HepG2 (cell line): ENCODE data around the gene ANAPC5. TPM values are rescaled to one million over a fixed set of nuclear protein-coding genes. Genes with fewer than 3 reads are reported as not detected.
A peak's percentile ranks its signal among the peaks of the same experiment; 100 is the strongest.

ENCODE experiments used
- ARHGAP35 ChIP-seq: sonication (generic); formaldehyde crosslinking; IDR thresholded peaks from 2 replicates; pipeline ENCODE4 v1.9.0; 2022; ENCODE audit warnings: mild to moderate bottlenecking, inconsistent platforms, moderate library complexity, missing genetic modification reagents, borderline replicate concordance
- BATF2 ChIP-seq: sonication (generic); formaldehyde crosslinking; IDR thresholded peaks from 2 replicates; pipeline ENCODE4 v1.8.0; 2022; ENCODE audit warnings: mild to moderate bottlenecking, missing genetic modification reagents, moderate library complexity
- CREB1 ChIP-seq, 2 experiments: fragments of 450-650 bp in 1 of 2; IDR thresholded peaks; 2 replicates each; pipeline ENCODE4 v1.6.1; 2016 to 2017; ENCODE audit warnings: control low read depth in 1 of 2, mild to moderate bottlenecking in 1 of 2, missing compliant biosample characterization in 1 of 2, missing genetic modification characterization in 1 of 2
- E2F2 ChIP-seq: sonication (generic); formaldehyde crosslinking; IDR thresholded peaks from 2 replicates; pipeline ENCODE4 v1.4.0; 2020; ENCODE audit warnings: missing genetic modification reagents, borderline replicate concordance
- FOXO1 ChIP-seq: sonication (generic); formaldehyde crosslinking; IDR thresholded peaks from 2 replicates; pipeline ENCODE4 v1.4.0; 2020; ENCODE audit warnings: missing genetic modification reagents
- KDM3A ChIP-seq: IDR thresholded peaks from 2 replicates; pipeline ENCODE4 v1.6.1; 2018; ENCODE audit warnings: low read depth, missing compliant biosample characterization
- MATR3 ChIP-seq: sonication (generic); formaldehyde crosslinking; IDR thresholded peaks from 2 replicates; pipeline ENCODE4 v1.4.0; 2020; ENCODE audit warnings: missing genetic modification reagents
- ZNF101 ChIP-seq: sonication (generic); formaldehyde crosslinking; IDR thresholded peaks from 2 replicates; pipeline ENCODE4 v1.4.0; 2020; ENCODE audit warnings: mild to moderate bottlenecking, low read depth, missing genetic modification reagents, borderline replicate concordance
- ZNF124 ChIP-seq: sonication (generic); formaldehyde crosslinking; IDR thresholded peaks from 2 replicates; pipeline ENCODE4 v1.4.0; 2020; ENCODE audit warnings: missing genetic modification reagents
- ZNF44 ChIP-seq: sonication (generic); formaldehyde crosslinking; IDR thresholded peaks from 2 replicates; pipeline ENCODE4 v1.5.1; 2020; ENCODE audit warnings: mild to moderate bottlenecking, missing genetic modification reagents
- ZNF841 ChIP-seq: sonication (generic); formaldehyde crosslinking; IDR thresholded peaks from 2 replicates; pipeline ENCODE4 v1.8.1; 2023; ENCODE audit warnings: missing genetic modification reagents, borderline replicate concordance
- polyA plus RNA-seq, 8 experiments: library from polyadenylated mRNA; depleted of rRNA in 3 of 8; stranded (reverse) in 7 of 8; unstranded in 1 of 8; fragments of >200 nt; fragmentation: Illumina TruSeq in 4 of 8; extraction: Trizol in 4 of 8; gene quantifications; 2 replicates each; pipeline versions ENCODE4 v1.2.1 to v1.2.3, GENCODE V29; 2011 to 2016; ENCODE audit warnings: low read depth in 4 of 8, missing spikeins in 1 of 8, mixed read lengths in 1 of 8; ENCODE audit not compliant: insufficient read depth in 1 of 8
- total RNA-seq, 5 experiments: library from RNA; depleted of rRNA; stranded (reverse); fragments of >200 nt; fragmentation: Illumina TruSeq; extraction: Trizol; gene quantifications; 2 replicates each; pipeline ENCODE4 v1.2.3, GENCODE V29; 2016; ENCODE audit warnings: low read depth in 1 of 5
- TF ChIP-seq, protein P1 (sequence below), 2 experiments: sonication (generic) in 1 of 2; formaldehyde crosslinking in 1 of 2; IDR thresholded peaks; 2 replicates each; pipeline versions ENCODE4 v1.6.1 to v1.9.0; 2014 to 2022; ENCODE audit warnings: antibody characterized with exemption in 1 of 2, borderline replicate concordance in 1 of 2, inconsistent platforms in 1 of 2, low read depth in 1 of 2, missing genetic modification reagents in 1 of 2
- TF ChIP-seq, protein P2 (sequence below): sonication (generic); formaldehyde crosslinking; IDR thresholded peaks from 2 replicates; pipeline ENCODE4 v1.4.0; 2020; ENCODE audit warnings: missing genetic modification reagents; ENCODE audit errors: not compliant biosample characterization
- TF ChIP-seq, protein P3 (sequence below): IDR thresholded peaks from 2 replicates; pipeline ENCODE4 v1.4.0; 2020; ENCODE audit warnings: mild to moderate bottlenecking, missing genetic modification reagents

The ANAPC5 gene
- total and polyA plus RNA-seq, 2 of the 13 experiments (the other 11 are each of a cell fraction or from before 2014, with no cell fraction given): 146 to 161 TPM

GRCh38 chr12:121376754-121377697 lies 24.8 kb upstream of the ANAPC5 start (continued):
- TF ChIP-seq BATF2 (CRISPR knock-in tag): no peak
- no peak for TF ChIP-seq MATR3
- TF ChIP-seq, protein P1, sequence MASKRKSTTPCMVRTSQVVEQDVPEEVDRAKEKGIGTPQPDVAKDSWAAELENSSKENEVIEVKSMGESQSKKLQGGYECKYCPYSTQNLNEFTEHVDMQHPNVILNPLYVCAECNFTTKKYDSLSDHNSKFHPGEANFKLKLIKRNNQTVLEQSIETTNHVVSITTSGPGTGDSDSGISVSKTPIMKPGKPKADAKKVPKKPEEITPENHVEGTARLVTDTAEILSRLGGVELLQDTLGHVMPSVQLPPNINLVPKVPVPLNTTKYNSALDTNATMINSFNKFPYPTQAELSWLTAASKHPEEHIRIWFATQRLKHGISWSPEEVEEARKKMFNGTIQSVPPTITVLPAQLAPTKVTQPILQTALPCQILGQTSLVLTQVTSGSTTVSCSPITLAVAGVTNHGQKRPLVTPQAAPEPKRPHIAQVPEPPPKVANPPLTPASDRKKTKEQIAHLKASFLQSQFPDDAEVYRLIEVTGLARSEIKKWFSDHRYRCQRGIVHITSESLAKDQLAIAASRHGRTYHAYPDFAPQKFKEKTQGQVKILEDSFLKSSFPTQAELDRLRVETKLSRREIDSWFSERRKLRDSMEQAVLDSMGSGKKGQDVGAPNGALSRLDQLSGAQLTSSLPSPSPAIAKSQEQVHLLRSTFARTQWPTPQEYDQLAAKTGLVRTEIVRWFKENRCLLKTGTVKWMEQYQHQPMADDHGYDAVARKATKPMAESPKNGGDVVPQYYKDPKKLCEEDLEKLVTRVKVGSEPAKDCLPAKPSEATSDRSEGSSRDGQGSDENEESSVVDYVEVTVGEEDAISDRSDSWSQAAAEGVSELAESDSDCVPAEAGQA (IDR thresholded peaks at IDR 0.05; ENCODE audit: low read depth): no peak
- TF ChIP-seq, protein P1 (CRISPR knock-in tag; IDR thresholded peaks at IDR 0.05; ENCODE audit: borderline replicate concordance): no peak
- TF ChIP-seq, protein P2, sequence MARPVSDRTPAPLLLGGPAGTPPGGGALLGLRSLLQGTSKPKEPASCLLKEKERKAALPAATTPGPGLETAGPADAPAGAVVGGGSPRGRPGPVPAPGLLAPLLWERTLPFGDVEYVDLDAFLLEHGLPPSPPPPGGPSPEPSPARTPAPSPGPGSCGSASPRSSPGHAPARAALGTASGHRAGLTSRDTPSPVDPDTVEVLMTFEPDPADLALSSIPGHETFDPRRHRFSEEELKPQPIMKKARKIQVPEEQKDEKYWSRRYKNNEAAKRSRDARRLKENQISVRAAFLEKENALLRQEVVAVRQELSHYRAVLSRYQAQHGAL (CRISPR knock-in tag): no peak
- TF ChIP-seq E2F2 (CRISPR knock-in tag): no peak
- no peak for TF ChIP-seq ZNF101 (CRISPR knock-in tag)
- no peak for TF ChIP-seq ARHGAP35 (CRISPR knock-in tag)
- no peak for TF ChIP-seq ZNF44 (CRISPR knock-in tag)
- no peak for TF ChIP-seq ZNF124 (CRISPR knock-in tag)
- TF ChIP-seq, protein P3, sequence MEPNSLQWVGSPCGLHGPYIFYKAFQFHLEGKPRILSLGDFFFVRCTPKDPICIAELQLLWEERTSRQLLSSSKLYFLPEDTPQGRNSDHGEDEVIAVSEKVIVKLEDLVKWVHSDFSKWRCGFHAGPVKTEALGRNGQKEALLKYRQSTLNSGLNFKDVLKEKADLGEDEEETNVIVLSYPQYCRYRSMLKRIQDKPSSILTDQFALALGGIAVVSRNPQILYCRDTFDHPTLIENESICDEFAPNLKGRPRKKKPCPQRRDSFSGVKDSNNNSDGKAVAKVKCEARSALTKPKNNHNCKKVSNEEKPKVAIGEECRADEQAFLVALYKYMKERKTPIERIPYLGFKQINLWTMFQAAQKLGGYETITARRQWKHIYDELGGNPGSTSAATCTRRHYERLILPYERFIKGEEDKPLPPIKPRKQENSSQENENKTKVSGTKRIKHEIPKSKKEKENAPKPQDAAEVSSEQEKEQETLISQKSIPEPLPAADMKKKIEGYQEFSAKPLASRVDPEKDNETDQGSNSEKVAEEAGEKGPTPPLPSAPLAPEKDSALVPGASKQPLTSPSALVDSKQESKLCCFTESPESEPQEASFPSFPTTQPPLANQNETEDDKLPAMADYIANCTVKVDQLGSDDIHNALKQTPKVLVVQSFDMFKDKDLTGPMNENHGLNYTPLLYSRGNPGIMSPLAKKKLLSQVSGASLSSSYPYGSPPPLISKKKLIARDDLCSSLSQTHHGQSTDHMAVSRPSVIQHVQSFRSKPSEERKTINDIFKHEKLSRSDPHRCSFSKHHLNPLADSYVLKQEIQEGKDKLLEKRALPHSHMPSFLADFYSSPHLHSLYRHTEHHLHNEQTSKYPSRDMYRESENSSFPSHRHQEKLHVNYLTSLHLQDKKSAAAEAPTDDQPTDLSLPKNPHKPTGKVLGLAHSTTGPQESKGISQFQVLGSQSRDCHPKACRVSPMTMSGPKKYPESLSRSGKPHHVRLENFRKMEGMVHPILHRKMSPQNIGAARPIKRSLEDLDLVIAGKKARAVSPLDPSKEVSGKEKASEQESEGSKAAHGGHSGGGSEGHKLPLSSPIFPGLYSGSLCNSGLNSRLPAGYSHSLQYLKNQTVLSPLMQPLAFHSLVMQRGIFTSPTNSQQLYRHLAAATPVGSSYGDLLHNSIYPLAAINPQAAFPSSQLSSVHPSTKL (CRISPR knock-in tag): peak; percentile 42; the same call in 1 of the 2 replicates
- TF ChIP-seq CREB1 (IDR thresholded peaks at IDR 0.05): no peak
- 0 out of 2 replicates have a peak, but pooled peaks have one; percentile 25 for TF ChIP-seq CREB1 (CRISPR knock-in tag; IDR thresholded peaks at IDR 0.05)
- TF ChIP-seq ZNF841 (CRISPR knock-in tag): no peak
- TF ChIP-seq KDM3A (CRISPR knock-in tag): no peak
- TF ChIP-seq FOXO1 (CRISPR knock-in tag): no peak
